ENCODE data around the gene NR3C1. TPM values are rescaled to one million over a fixed set of nuclear protein-coding genes. Genes with fewer than 3 reads are reported as not detected.

NR3C1 gene
- total and polyA plus RNA-seq, 2 of the 4 experiments (the other 2 are of a cell fraction) = 13.7 to 77.4 TPM

GRCh38 chr5:143281226-143281625 lies 122.3 kb downstream of the NR3C1 start:
- intact Hi-C loops (cut with micrococcal nuclease) = no loop called here
- Histone ChIP-seq H3K27me3 (ENCODE audit: control insufficient read depth, insufficient read depth, low read length) (no peaks in the 10 kb centered on the region), H3K9me1 (ENCODE audit: insufficient read depth, low read length) (0 out of 2 replicates have a peak, but pooled peaks cover 4% of the 10 kb centered on the region), H3K9me3 (ENCODE audit: control insufficient read depth, insufficient read depth, low read length) (peaks cover 2% of the 10 kb centered on the region), H2BK20ac (ENCODE audit: low read depth, low read length) (no peak overlapping the region), H3K14ac (replicated peaks; ENCODE audit: low read depth, low read length) (no peak overlapping the region), H3K27ac (ENCODE audit: insufficient read depth, low read length) (no peak overlapping the region), H3K9ac (ENCODE audit: low read depth, low read length) (no peak overlapping the region), H3K4me2 (ENCODE audit: low read depth, low read length) (no peak overlapping the region), H3K23ac (ENCODE audit: low read depth, low read length) (no peak overlapping the region), H2BK15ac (ENCODE audit: low read depth, low read length) (no peak overlapping the region; the same call in 2 of the 3 replicates), H3K36me3 (ENCODE audit: control insufficient read depth, insufficient read depth, low read length) (peaks cover 13% of the 10 kb centered on the region), H2BK120ac (ENCODE audit: low read depth, low read length) (no peak overlapping the region), H3K4me1 (ENCODE audit: control insufficient read depth, insufficient read depth, low read length) (peaks cover 3% of the 10 kb centered on the region), H4K5ac (ENCODE audit: low read depth, low read length) (no peak overlapping the region), H2BK5ac (ENCODE audit: low read depth, low read length, poor library complexity, severe bottlenecking) (peak overlapping the region; percentile 28), H3K18ac (ENCODE audit: low read depth, low read length) (no peak overlapping the region), H3K4me3 (ENCODE audit: insufficient read depth, low read depth, low read length) (no peak overlapping the region), H2AK9ac (replicated peaks; ENCODE audit: low read depth, low read length, poor library complexity) (no peak overlapping the region), H4K8ac (ENCODE audit: low read depth in 2 of 2, low read length in 2 of 2) (no peak overlapping the region), H3K56ac (ENCODE audit: extremely low read depth, insufficient read depth, low read length) (no peak overlapping the region), H4K91ac (ENCODE audit: insufficient read depth, low read depth, low read length) (no peak overlapping the region), H3K79me1 (ENCODE audit: low read depth in 1 of 2, low read length in 2 of 2) (peaks cover 27 to 40% of the 10 kb centered on the region in 2 experiments), H2AK5ac (ENCODE audit: low read depth, low read length) (no peak overlapping the region), H4K20me1 (ENCODE audit: insufficient read depth, low read length) (no peaks in the 10 kb centered on the region), H3K4ac (ENCODE audit: low read depth, low read length) (no peak overlapping the region), H2AFZ (replicated peaks; ENCODE audit: low read length, poor library complexity) (no peak overlapping the region)
- DNase-seq (no peak), ATAC-seq (ENCODE audit: low read depth) (no peak)
- CTCF ChIA-PET = interaction anchor here (0.6 kb wide), 2 partner anchors 15 to 32 kb away, joined by 3 read pairs; no protein-coding TSS in a partner anchor
- TF ChIP-seq RFX5 (IDR thresholded peaks at IDR 0.05; ENCODE audit: low read depth, low read length) (no peak), FOS (IDR thresholded peaks at IDR 0.05; ENCODE audit: low read depth, low read length) (no peak), POLR2A (IDR thresholded peaks at IDR 0.05; ENCODE audit: low read depth, low read length) (no peak), SMC3 (IDR thresholded peaks at IDR 0.05; ENCODE audit: low read depth, low read length) (no peak), CHD1 (IDR thresholded peaks at IDR 0.05; ENCODE audit: low read depth, low read length) (no peak), RCOR1 (IDR thresholded peaks at IDR 0.05; ENCODE audit: insufficient replicate concordance, low read length) (no peak), CEBPB (IDR thresholded peaks at IDR 0.05; ENCODE audit: low read depth, low read length) (no peak), MAFK (IDR thresholded peaks at IDR 0.05; ENCODE audit: low read depth, low read length) (no peak), ELK1 (IDR thresholded peaks at IDR 0.05; ENCODE audit: borderline replicate concordance, low read depth, low read length) (no peak), RAD21 (IDR thresholded peaks at IDR 0.05; ENCODE audit: low read length) (no peak), NFE2L2 (IDR thresholded peaks at IDR 0.05; ENCODE audit: low read depth, low read length) (no peak), CTCF (conservative IDR thresholded peaks at IDR 0.05; ENCODE audit: low read depth, low read length) (no peak), USF2 (IDR thresholded peaks at IDR 0.05; ENCODE audit: low read depth, low read length) (no peak), MAZ (IDR thresholded peaks at IDR 0.05; ENCODE audit: borderline replicate concordance, low read depth, low read length) (no peak)
- POLR2A ChIA-PET (ENCODE audit: unreplicated experiment) = interaction anchor here (0.5 to 0.6 kb wide), 2 partner anchors 11 to 1031 kb away, joined by 3 to 5 read pairs; no protein-coding TSS in a partner anchor
- no TSS peak for BruUV-seq (replicated peaks)
- dilution Hi-C loops (cut with HindIII; ENCODE audit: low sequenced_read_pairs, unreplicated experiment) = no loop called here
- in situ Hi-C loops (cut with MboI; ENCODE audit: low sequenced_read_pairs) = no loop called here
- no CpG with 5 or more reads among the region's 3 CpGs for WGBS, 2 experiments (ENCODE audit: extremely low coverage in 2 of 2, insufficient read length in 1 of 2)
